Measurements from ENCODE around the gene C11orf68. TPM values are rescaled to one million over a fixed set of nuclear protein-coding genes. Genes with fewer than 3 reads are reported as not detected.

The C11orf68 gene
- total and polyA plus RNA-seq, 9 of the 15 experiments (the other 6 are each of a cell fraction or from before 2014, with no cell fraction given): 3.6 to 35.9 (median 12.8) TPM

GRCh38 chr11:65890324-65891218, 28.3 kb downstream of the C11orf68 start, which contains the start of gene CCDC85B (continued):
- TF ChIP-seq SMAD1 (IDR thresholded peaks at IDR 0.05; ENCODE audit: low read depth, low read length, partially characterized antibody) (no peak), ZBTB5 (IDR thresholded peaks at IDR 0.05) (no peak), CHD7 (IDR thresholded peaks at IDR 0.05; ENCODE audit: low read depth, low read length) (peak; percentile 14), SAP30 (IDR thresholded peaks at IDR 0.05; ENCODE audit: borderline replicate concordance, insufficient read depth, low read depth, low read length, poor library complexity, severe bottlenecking) (peak; percentile 86), NKRF (IDR thresholded peaks at IDR 0.05; ENCODE audit: borderline replicate concordance) (no peak), HNRNPLL (IDR thresholded peaks at IDR 0.05; ENCODE audit: low read depth, low read length, poor library complexity, severe bottlenecking) (peak; percentile 30), KLF10 (CRISPR knock-in tag; IDR thresholded peaks at IDR 0.05) (no peak), KLF16 (IDR thresholded peaks at IDR 0.05) (no peak), WHSC1 (IDR thresholded peaks at IDR 0.05; ENCODE audit: low read length) (no peak), TCF7 (IDR thresholded peaks at IDR 0.05; ENCODE audit: borderline replicate concordance) (no peak), BRF1 (IDR thresholded peaks at IDR 0.05; ENCODE audit: borderline replicate concordance, extremely low read depth, insufficient read length) (no peak)
